ENCODE measurements around the gene VEZT.

VEZT gene

GRCh38 chr12:95253386-95253785 is 35.8 kb downstream of the VEZT start:
- Histone ChIP-seq H3K27me3 (ENCODE audit: control insufficient read depth, insufficient read depth, low read length) (no peaks in the 10 kb centered on the region), H3K36me3 (ENCODE audit: control insufficient read depth, insufficient read depth, low read length) (no peaks in the 10 kb centered on the region), H3K9me3 (ENCODE audit: control insufficient read depth, insufficient read depth, low read length) (no peaks in the 10 kb centered on the region), H3K4me1 (ENCODE audit: control insufficient read depth, insufficient read depth, low read length) (no peaks in the 10 kb centered on the region), H3K4me3 (ENCODE audit: low read length) (no peak overlapping the region), H3K27ac (ENCODE audit: low read length) (no peak overlapping the region)
- DNase-seq (ENCODE audit: low read depth, low spot score) = no peak

GRCh38 chr12:95257541-95257940 is 39.9 kb downstream of the VEZT start:
- no peaks in the 10 kb centered on the region for H3K36me3 ChIP-seq (ENCODE audit: control insufficient read depth, insufficient read depth, low read length)
- no peaks in the 10 kb centered on the region for H3K9me3 ChIP-seq (ENCODE audit: control insufficient read depth, insufficient read depth, low read length)
- no peak overlapping the region for H3K27ac ChIP-seq (ENCODE audit: low read length)
- no peaks in the 10 kb centered on the region for H3K27me3 ChIP-seq (ENCODE audit: control insufficient read depth, insufficient read depth, low read length)
- DNase-seq (ENCODE audit: low read depth, low spot score) = no peak
- no CpG with 5 or more reads among the region's 3 CpGs for WGBS (ENCODE audit: insufficient coverage, insufficient read length)
- H3K4me3 ChIP-seq (ENCODE audit: low read length) = no peak overlapping the region
- no peaks in the 10 kb centered on the region for H3K4me1 ChIP-seq (ENCODE audit: control insufficient read depth, insufficient read depth, low read length)

GRCh38 chr12:95258151-95258550 is 40.5 kb downstream of the VEZT start:
- H3K27me3 ChIP-seq (ENCODE audit: control insufficient read depth, insufficient read depth, low read length) = no peaks in the 10 kb centered on the region
- no peak overlapping the region for H3K27ac ChIP-seq (ENCODE audit: low read length)
- no peaks in the 10 kb centered on the region for H3K9me3 ChIP-seq (ENCODE audit: control insufficient read depth, insufficient read depth, low read length)
- WGBS (ENCODE audit: insufficient coverage, insufficient read length) = no CpG with 5 or more reads among the region's 2 CpGs
- no peaks in the 10 kb centered on the region for H3K4me1 ChIP-seq (ENCODE audit: control insufficient read depth, insufficient read depth, low read length)
- no peak overlapping the region for H3K4me3 ChIP-seq (ENCODE audit: low read length)
- no peaks in the 10 kb centered on the region for H3K36me3 ChIP-seq (ENCODE audit: control insufficient read depth, insufficient read depth, low read length)
- no peak for DNase-seq (ENCODE audit: low read depth, low spot score)

- Histone ChIP-seq H3K4me1 (ENCODE audit: control insufficient read depth, insufficient read depth, low read length) (no peaks in the 10 kb centered on the region), H3K9me3 (ENCODE audit: control insufficient read depth, insufficient read depth, low read length) (no peaks in the 10 kb centered on the region), H3K4me3 (ENCODE audit: low read length) (no peak overlapping the region), H3K36me3 (ENCODE audit: control insufficient read depth, insufficient read depth, low read length) (no peaks in the 10 kb centered on the region), H3K27me3 (ENCODE audit: control insufficient read depth, insufficient read depth, low read length) (no peaks in the 10 kb centered on the region), H3K27ac (ENCODE audit: low read length) (no peak overlapping the region)
- no CpG with 5 or more reads among the region's 2 CpGs for WGBS (ENCODE audit: insufficient coverage, insufficient read length)
- no peak for DNase-seq (ENCODE audit: low read depth, low spot score)
Measured at GRCh38 chr12:95258803-95259202, 41.2 kb downstream of the VEZT start.

GRCh38 chr12:95259368-95259767 is 41.8 kb downstream of the VEZT start:
- Histone ChIP-seq H3K4me1 (ENCODE audit: control insufficient read depth, insufficient read depth, low read length) (no peaks in the 10 kb centered on the region), H3K4me3 (ENCODE audit: low read length) (no peak overlapping the region), H3K36me3 (ENCODE audit: control insufficient read depth, insufficient read depth, low read length) (no peaks in the 10 kb centered on the region), H3K27ac (ENCODE audit: low read length) (no peak overlapping the region), H3K9me3 (ENCODE audit: control insufficient read depth, insufficient read depth, low read length) (no peaks in the 10 kb centered on the region), H3K27me3 (ENCODE audit: control insufficient read depth, insufficient read depth, low read length) (no peaks in the 10 kb centered on the region)
- DNase-seq (ENCODE audit: low read depth, low spot score) = no peak
- no CpG with 5 or more reads among the region's 1 CpG for WGBS (ENCODE audit: insufficient coverage, insufficient read length)

- Histone ChIP-seq H3K4me3 (ENCODE audit: low read length) (no peak overlapping the region), H3K4me1 (ENCODE audit: control insufficient read depth, insufficient read depth, low read length) (no peaks in the 10 kb centered on the region), H3K27me3 (ENCODE audit: control insufficient read depth, insufficient read depth, low read length) (no peaks in the 10 kb centered on the region), H3K36me3 (ENCODE audit: control insufficient read depth, insufficient read depth, low read length) (no peaks in the 10 kb centered on the region), H3K9me3 (ENCODE audit: control insufficient read depth, insufficient read depth, low read length) (no peaks in the 10 kb centered on the region), H3K27ac (ENCODE audit: low read length) (no peak overlapping the region)
- no CpG with 5 or more reads among the region's 4 CpGs for WGBS (ENCODE audit: insufficient coverage, insufficient read length)
- DNase-seq (ENCODE audit: low read depth, low spot score) = no peak
Measured at GRCh38 chr12:95261109-95261508, 43.5 kb downstream of the VEZT start.

- Histone ChIP-seq H3K27me3 (ENCODE audit: control insufficient read depth, insufficient read depth, low read length) (no peaks in the 10 kb centered on the region), H3K4me3 (ENCODE audit: low read length) (no peak overlapping the region), H3K9me3 (ENCODE audit: control insufficient read depth, insufficient read depth, low read length) (no peaks in the 10 kb centered on the region), H3K27ac (ENCODE audit: low read length) (no peak overlapping the region), H3K4me1 (ENCODE audit: control insufficient read depth, insufficient read depth, low read length) (no peaks in the 10 kb centered on the region), H3K36me3 (ENCODE audit: control insufficient read depth, insufficient read depth, low read length) (no peaks in the 10 kb centered on the region)
- WGBS (ENCODE audit: insufficient coverage, insufficient read length) = no CpG with 5 or more reads among the region's 3 CpGs
- DNase-seq (ENCODE audit: low read depth, low spot score) = no peak
Measured at GRCh38 chr12:95262808-95263207, 45.2 kb downstream of the VEZT start.

- no peak for DNase-seq (ENCODE audit: low read depth, low spot score)
- no peaks in the 10 kb centered on the region for H3K36me3 ChIP-seq (ENCODE audit: control insufficient read depth, insufficient read depth, low read length)
Measured at GRCh38 chr12:95265765-95266164, 48.2 kb downstream of the VEZT start.

GRCh38 chr12:95266254-95266653 is 48.6 kb downstream of the VEZT start:
- Histone ChIP-seq H3K4me1 (ENCODE audit: control insufficient read depth, insufficient read depth, low read length) (no peaks in the 10 kb centered on the region), H3K4me3 (ENCODE audit: low read length) (no peak overlapping the region), H3K36me3 (ENCODE audit: control insufficient read depth, insufficient read depth, low read length) (no peaks in the 10 kb centered on the region), H3K27me3 (ENCODE audit: control insufficient read depth, insufficient read depth, low read length) (no peaks in the 10 kb centered on the region), H3K9me3 (ENCODE audit: control insufficient read depth, insufficient read depth, low read length) (no peaks in the 10 kb centered on the region), H3K27ac (ENCODE audit: low read length) (no peak overlapping the region)
- WGBS (ENCODE audit: insufficient coverage, insufficient read length) = no CpG with 5 or more reads among the region's 6 CpGs
- DNase-seq (ENCODE audit: low read depth, low spot score) = no peak

More at GRCh38 chr12:95265765-95266164, 48.2 kb downstream of the VEZT start:
- H3K4me3 ChIP-seq (ENCODE audit: low read length) = no peak overlapping the region
- WGBS (ENCODE audit: insufficient coverage, insufficient read length) = no CpG with 5 or more reads among the region's 2 CpGs
- no peaks in the 10 kb centered on the region for H3K27me3 ChIP-seq (ENCODE audit: control insufficient read depth, insufficient read depth, low read length)
- no peak overlapping the region for H3K27ac ChIP-seq (ENCODE audit: low read length)
- no peaks in the 10 kb centered on the region for H3K9me3 ChIP-seq (ENCODE audit: control insufficient read depth, insufficient read depth, low read length)
- H3K4me1 ChIP-seq (ENCODE audit: control insufficient read depth, insufficient read depth, low read length) = no peaks in the 10 kb centered on the region

- no peaks in the 10 kb centered on the region for H3K27me3 ChIP-seq (ENCODE audit: control insufficient read depth, insufficient read depth, low read length)
- H3K36me3 ChIP-seq (ENCODE audit: control insufficient read depth, insufficient read depth, low read length) = no peaks in the 10 kb centered on the region; the same call in 1 of the 2 replicates
- no CpG with 5 or more reads among the region's 3 CpGs for WGBS (ENCODE audit: insufficient coverage, insufficient read length)
Measured at GRCh38 chr12:95269892-95270291, 52.3 kb downstream of the VEZT start.

GRCh38 chr12:95271465-95271864 is 53.9 kb downstream of the VEZT start:
- no peaks in the 10 kb centered on the region; the same call in 1 of the 2 replicates for H3K36me3 ChIP-seq (ENCODE audit: control insufficient read depth, insufficient read depth, low read length)

More at GRCh38 chr12:95269892-95270291, 52.3 kb downstream of the VEZT start:
- Histone ChIP-seq H3K4me3 (ENCODE audit: low read length) (no peak overlapping the region), H3K9me3 (ENCODE audit: control insufficient read depth, insufficient read depth, low read length) (no peaks in the 10 kb centered on the region), H3K4me1 (ENCODE audit: control insufficient read depth, insufficient read depth, low read length) (no peaks in the 10 kb centered on the region), H3K27ac (ENCODE audit: low read length) (no peak overlapping the region)
- DNase-seq (ENCODE audit: low read depth, low spot score) = no peak

More at GRCh38 chr12:95271465-95271864, 53.9 kb downstream of the VEZT start:
- H3K9me3 ChIP-seq (ENCODE audit: control insufficient read depth, insufficient read depth, low read length) = no peaks in the 10 kb centered on the region
- H3K27ac ChIP-seq (ENCODE audit: low read length) = no peak overlapping the region
- no peaks in the 10 kb centered on the region for H3K4me1 ChIP-seq (ENCODE audit: control insufficient read depth, insufficient read depth, low read length)
- no peaks in the 10 kb centered on the region for H3K27me3 ChIP-seq (ENCODE audit: control insufficient read depth, insufficient read depth, low read length)
- no peak overlapping the region for H3K4me3 ChIP-seq (ENCODE audit: low read length)
- DNase-seq (ENCODE audit: low read depth, low spot score) = no peak
- WGBS (ENCODE audit: insufficient coverage, insufficient read length) = no CpG with 5 or more reads among the region's 2 CpGs

Data from iPS DF 6.9 (cell line).